ENCODE data around the gene SAMD1.
A peak's percentile ranks its signal among the peaks of the same experiment; 100 is the strongest.

The SAMD1 gene

GRCh38 chr19:14080887-14081796 lies 9.4 kb downstream of the SAMD1 start:
- Histone ChIP-seq H3K4me3 (ENCODE audit: insufficient read depth, low read depth, low read length) (peak overlapping the region; percentile 67), H3K27ac (ENCODE audit: insufficient read depth, low read depth, low read length, poor library complexity, severe bottlenecking) (peak overlapping the region; percentile 21), H3K36me3 (ENCODE audit: control insufficient read depth, insufficient read depth, low read length) (no peaks in the 10 kb centered on the region), H3K27me3 (ENCODE audit: control insufficient read depth, insufficient read depth, low read length, poor library complexity, severe bottlenecking) (peaks cover 16% of the 10 kb centered on the region), H3K9me3 (ENCODE audit: control insufficient read depth, low read length) (no peaks in the 10 kb centered on the region), H3K4me1 (ENCODE audit: control insufficient read depth, insufficient read depth, low read length) (no peaks in the 10 kb centered on the region)
- WGBS, 2 experiments, result 3% methylated on average over 50 of the region's 50 CpGs

- WGBS, 2 experiments, result 80 to 85% methylated on average over 2 of the region's 2 CpGs
- Histone ChIP-seq H3K9me3 (ENCODE audit: control insufficient read depth, low read length) (no peaks in the 10 kb centered on the region), H3K27me3 (ENCODE audit: control insufficient read depth, insufficient read depth, low read length, poor library complexity, severe bottlenecking) (peaks cover 34% of the 10 kb centered on the region), H3K27ac (ENCODE audit: insufficient read depth, low read depth, low read length, poor library complexity, severe bottlenecking) (no peak overlapping the region), H3K4me3 (ENCODE audit: insufficient read depth, low read depth, low read length) (no peak overlapping the region), H3K4me1 (ENCODE audit: control insufficient read depth, insufficient read depth, low read length) (no peaks in the 10 kb centered on the region), H3K36me3 (ENCODE audit: control insufficient read depth, insufficient read depth, low read length) (no peaks in the 10 kb centered on the region)
Measured at GRCh38 chr19:14078411-14078810, 12.1 kb downstream of the SAMD1 start.

GRCh38 chr19:14073925-14074838 lies 16.4 kb downstream of the SAMD1 start:
- WGBS, 2 experiments, result 11 to 12% methylated on average over 43 to 44 of the region's 44 CpGs
- no peaks in the 10 kb centered on the region for H3K36me3 ChIP-seq (ENCODE audit: control insufficient read depth, insufficient read depth, low read length)
- H3K27ac ChIP-seq (ENCODE audit: insufficient read depth, low read depth, low read length, poor library complexity, severe bottlenecking), result no peak overlapping the region
- peaks cover 3% of the 10 kb centered on the region for H3K4me1 ChIP-seq (ENCODE audit: control insufficient read depth, insufficient read depth, low read length)
- peaks cover 58% of the 10 kb centered on the region for H3K27me3 ChIP-seq (ENCODE audit: control insufficient read depth, insufficient read depth, low read length, poor library complexity, severe bottlenecking)
- peak overlapping the region; percentile 56 for H3K4me3 ChIP-seq (ENCODE audit: insufficient read depth, low read depth, low read length)
- no peaks in the 10 kb centered on the region for H3K9me3 ChIP-seq (ENCODE audit: control insufficient read depth, low read length)

GRCh38 chr19:14073261-14073924 lies 17.2 kb downstream of the SAMD1 start:
- H3K4me1 ChIP-seq (ENCODE audit: control insufficient read depth, insufficient read depth, low read length), result peaks cover 3% of the 10 kb centered on the region
- no peaks in the 10 kb centered on the region for H3K9me3 ChIP-seq (ENCODE audit: control insufficient read depth, low read length)
- H3K27ac ChIP-seq (ENCODE audit: insufficient read depth, low read depth, low read length, poor library complexity, severe bottlenecking), result no peak overlapping the region
- WGBS, 2 experiments, result 1% methylated on average over 106 of the region's 106 CpGs
- H3K36me3 ChIP-seq (ENCODE audit: control insufficient read depth, insufficient read depth, low read length), result no peaks in the 10 kb centered on the region
- H3K4me3 ChIP-seq (ENCODE audit: insufficient read depth, low read depth, low read length), result peak overlapping the region; percentile 56
- H3K27me3 ChIP-seq (ENCODE audit: control insufficient read depth, insufficient read depth, low read length, poor library complexity, severe bottlenecking), result peaks cover 58% of the 10 kb centered on the region

- WGBS, 2 experiments, result 4 to 5% methylated on average over 51 of the region's 51 CpGs
- H3K4me3 ChIP-seq (ENCODE audit: insufficient read depth, low read depth, low read length), result peak within 1 kb of the TSS; percentile 56
- H3K27me3 ChIP-seq (ENCODE audit: control insufficient read depth, insufficient read depth, low read length, poor library complexity, severe bottlenecking), result peaks cover 58% of the 10 kb centered on the region
- peaks cover 3% of the 10 kb centered on the region for H3K4me1 ChIP-seq (ENCODE audit: control insufficient read depth, insufficient read depth, low read length)
- H3K9me3 ChIP-seq (ENCODE audit: control insufficient read depth, low read length), result no peaks in the 10 kb centered on the region
- H3K36me3 ChIP-seq (ENCODE audit: control insufficient read depth, insufficient read depth, low read length), result no peaks in the 10 kb centered on the region
- no peak within 1 kb of the TSS for H3K27ac ChIP-seq (ENCODE audit: insufficient read depth, low read depth, low read length, poor library complexity, severe bottlenecking)
Measured at GRCh38 chr19:14072535-14073260, 17.9 kb downstream of the SAMD1 start, which contains the start of gene MISP3. TSS of gene MISP3 (plus strand) at chr19:14072786. CDS start at chr19:14073310, 524 bp downstream.

GRCh38 chr19:14070268-14071050 lies 20.1 kb downstream of the SAMD1 start:
- Histone ChIP-seq H3K4me3 (ENCODE audit: insufficient read depth, low read depth, low read length) (no peak overlapping the region), H3K27me3 (ENCODE audit: control insufficient read depth, insufficient read depth, low read length, poor library complexity, severe bottlenecking) (peaks cover 44% of the 10 kb centered on the region), H3K27ac (ENCODE audit: insufficient read depth, low read depth, low read length, poor library complexity, severe bottlenecking) (no peak overlapping the region), H3K4me1 (ENCODE audit: control insufficient read depth, insufficient read depth, low read length) (peaks cover 3% of the 10 kb centered on the region), H3K36me3 (ENCODE audit: control insufficient read depth, insufficient read depth, low read length) (no peaks in the 10 kb centered on the region), H3K9me3 (ENCODE audit: control insufficient read depth, low read length) (no peaks in the 10 kb centered on the region)
- WGBS, 2 experiments, result 94 to 95% methylated on average over 43 of the region's 43 CpGs

GRCh38 chr19:14066134-14066533 lies 24.4 kb downstream of the SAMD1 start:
- H3K36me3 ChIP-seq (ENCODE audit: control insufficient read depth, insufficient read depth, low read length), result no peaks in the 10 kb centered on the region
- H3K9me3 ChIP-seq (ENCODE audit: control insufficient read depth, low read length), result no peaks in the 10 kb centered on the region
- 60 to 72% methylated on average over 2 of the region's 2 CpGs for WGBS, 2 experiments
- no peaks in the 10 kb centered on the region for H3K4me1 ChIP-seq (ENCODE audit: control insufficient read depth, insufficient read depth, low read length)
- H3K4me3 ChIP-seq (ENCODE audit: insufficient read depth, low read depth, low read length), result no peak overlapping the region
- H3K27ac ChIP-seq (ENCODE audit: insufficient read depth, low read depth, low read length, poor library complexity, severe bottlenecking), result no peak overlapping the region
- H3K27me3 ChIP-seq (ENCODE audit: control insufficient read depth, insufficient read depth, low read length, poor library complexity, severe bottlenecking), result peaks cover 4% of the 10 kb centered on the region

GRCh38 chr19:14063105-14063504 lies 27.4 kb downstream of the SAMD1 start:
- Histone ChIP-seq H3K4me1 (ENCODE audit: control insufficient read depth, insufficient read depth, low read length) (peaks cover 4% of the 10 kb centered on the region), H3K4me3 (ENCODE audit: insufficient read depth, low read depth, low read length) (no peak overlapping the region), H3K27me3 (ENCODE audit: control insufficient read depth, insufficient read depth, low read length, poor library complexity, severe bottlenecking) (peaks cover 16% of the 10 kb centered on the region), H3K27ac (ENCODE audit: insufficient read depth, low read depth, low read length, poor library complexity, severe bottlenecking) (no peak overlapping the region), H3K36me3 (ENCODE audit: control insufficient read depth, insufficient read depth, low read length) (no peaks in the 10 kb centered on the region), H3K9me3 (ENCODE audit: control insufficient read depth, low read length) (no peaks in the 10 kb centered on the region)
- 92 to 93% methylated on average over 7 of the region's 7 CpGs for WGBS, 2 experiments

- H3K4me3 ChIP-seq (ENCODE audit: insufficient read depth, low read depth, low read length), result no peak overlapping the region
- no peaks in the 10 kb centered on the region for H3K36me3 ChIP-seq (ENCODE audit: control insufficient read depth, insufficient read depth, low read length)
- H3K4me1 ChIP-seq (ENCODE audit: control insufficient read depth, insufficient read depth, low read length), result peaks cover 4% of the 10 kb centered on the region
- peaks cover 21% of the 10 kb centered on the region for H3K27me3 ChIP-seq (ENCODE audit: control insufficient read depth, insufficient read depth, low read length, poor library complexity, severe bottlenecking)
- H3K27ac ChIP-seq (ENCODE audit: insufficient read depth, low read depth, low read length, poor library complexity, severe bottlenecking), result no peak overlapping the region
- 89 to 94% methylated on average over 5 of the region's 5 CpGs for WGBS, 2 experiments
- no peaks in the 10 kb centered on the region for H3K9me3 ChIP-seq (ENCODE audit: control insufficient read depth, low read length)
Measured at GRCh38 chr19:14062558-14062855, 28.0 kb downstream of the SAMD1 start.

Data from ectodermal cell (in vitro differentiated cells).